ENCODE measurements around the gene RUNX1. TPM values are rescaled to one million over a fixed set of nuclear protein-coding genes. Genes with fewer than 3 reads are reported as not detected.

The RUNX1 gene
- total and polyA plus RNA-seq, 10 of the 15 experiments (the other 5 are each of a cell fraction or from before 2014, with no cell fraction given) = 0.90 to 15.2 (median 4.1) TPM

DNA sequence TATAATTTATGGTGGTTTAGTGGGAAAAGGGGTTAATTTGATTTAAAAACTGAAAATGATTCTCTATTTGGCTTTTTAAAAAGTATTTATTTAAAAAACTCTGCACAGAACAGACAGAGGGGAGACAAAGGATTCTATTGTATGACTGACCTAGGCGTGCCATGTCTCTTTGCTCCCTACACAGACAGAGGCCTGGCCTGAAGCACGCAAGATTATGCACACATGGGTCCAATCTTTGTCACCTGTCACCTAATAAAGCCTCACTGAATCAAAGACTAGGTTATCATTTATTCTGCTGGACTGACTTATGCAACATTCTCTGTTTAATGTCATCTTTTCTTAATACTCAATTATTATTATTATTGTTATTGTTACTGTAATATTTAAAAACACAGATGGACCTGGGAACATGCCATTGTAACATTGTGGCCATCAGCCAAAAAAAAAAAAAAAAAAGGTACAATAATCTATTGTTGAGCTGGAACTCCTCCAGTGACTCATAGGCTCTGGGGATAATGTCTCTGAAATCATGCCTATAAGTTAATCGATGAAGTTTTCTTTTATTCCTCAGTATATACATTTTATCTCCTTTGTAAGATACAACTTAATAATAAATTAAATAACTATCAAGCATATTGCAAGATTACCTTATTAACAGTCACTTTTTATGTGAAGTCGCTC is 112.1 kb downstream of the RUNX1 start:
- H3K9ac ChIP-seq (ENCODE audit: control insufficient read depth, insufficient read depth, low read length) = no peak overlapping the region
- ATAC-seq = no peak
- no peak overlapping the region for H2AFZ ChIP-seq (ENCODE audit: control insufficient read depth, low read depth, low read length)
- POLR2A ChIA-PET = interaction anchor here (0.6 kb wide), 1 partner anchor 750 kb away, joined by 6 read pairs; no protein-coding TSS in a partner anchor
- DNase-seq (ENCODE audit: low read depth, low spot score) = no peak
- no peaks in the 10 kb centered on the region for H3K9me3 ChIP-seq (replicated peaks; ENCODE audit: control insufficient read depth, insufficient read depth, low read length)
- no peaks in the 10 kb centered on the region for H4K20me1 ChIP-seq (ENCODE audit: control insufficient read depth, insufficient read depth)
- RAD21 ChIA-PET (ENCODE audit: unreplicated experiment) = no interaction called here
- no peaks in the 10 kb centered on the region for H3K79me2 ChIP-seq (ENCODE audit: control insufficient read depth, insufficient read depth, low read length)
- H3K36me3 ChIP-seq (ENCODE audit: control insufficient read depth in 2 of 2, insufficient read depth in 2 of 2, low read length in 1 of 2) = no peaks in the 10 kb centered on the region
- H3K4me1 ChIP-seq (ENCODE audit: control insufficient read depth, insufficient read depth, low read length) = peaks cover 5% of the 10 kb centered on the region
- BruUV-seq (replicated peaks) = no TSS peak
- H3K4me3 ChIP-seq = no peak overlapping the region
- CTCF ChIA-PET = no interaction called here
- H3K27me3 ChIP-seq (replicated peaks in 1 of 2; ENCODE audit: control insufficient read depth in 2 of 2, insufficient read depth in 2 of 2, low read length in 1 of 2) = 0 out of 4 replicates have a peak, but pooled peaks cover 0 to 8% of the 10 kb centered on the region in 2 experiments
- H3K27ac ChIP-seq (ENCODE audit: control insufficient read depth, insufficient read depth) = no peak overlapping the region
- no peak for FAIRE-seq
- H3K4me2 ChIP-seq (ENCODE audit: control insufficient read depth, insufficient read depth) = no peak overlapping the region
- SMC1A ChIA-PET (ENCODE audit: uncharacterized antibody, unreplicated experiment) = interaction anchor here (0.7 kb wide), 1 partner anchor 240 kb away, joined by 3 read pairs; no protein-coding TSS in a partner anchor
- WGBS (ENCODE audit: insufficient coverage, insufficient replicate concordance, low lambda C conversion rate, missing lambda C conversion rate) = 46% methylated on average over 4 of the region's 4 CpGs
- in situ Hi-C loops (cut with MboI) (no loop called here), intact Hi-C loops (cut with micrococcal nuclease; ENCODE audit: unreplicated experiment) (no loop called here)
- TF ChIP-seq CEBPZ (IDR thresholded peaks at IDR 0.05; ENCODE audit: low read depth, low read length) (no peak), MYC (IDR thresholded peaks at IDR 0.05; ENCODE audit: insufficient read depth, insufficient read length, insufficient replicate concordance, low read length, severe bottlenecking) (no peak), SMC3 (IDR thresholded peaks at IDR 0.05; ENCODE audit: borderline replicate concordance, low read length) (no peak), ZZZ3 (IDR thresholded peaks at IDR 0.05; ENCODE audit: control insufficient read depth, insufficient read length, low read depth) (no peak), LARP7 (IDR thresholded peaks at IDR 0.05) (no peak), KAT2A (conservative IDR thresholded peaks at IDR 0.05; ENCODE audit: control insufficient read depth, low read depth, low read length) (no peak), USF1 (IDR thresholded peaks at IDR 0.05; ENCODE audit: borderline replicate concordance, extremely low read length, insufficient read depth, low read depth, low read length) (no peak), SPI1 (IDR thresholded peaks at IDR 0.05; ENCODE audit: borderline replicate concordance, insufficient read depth, low read depth, low read length) (no peak)
- TF ChIP-seq, protein P1, sequence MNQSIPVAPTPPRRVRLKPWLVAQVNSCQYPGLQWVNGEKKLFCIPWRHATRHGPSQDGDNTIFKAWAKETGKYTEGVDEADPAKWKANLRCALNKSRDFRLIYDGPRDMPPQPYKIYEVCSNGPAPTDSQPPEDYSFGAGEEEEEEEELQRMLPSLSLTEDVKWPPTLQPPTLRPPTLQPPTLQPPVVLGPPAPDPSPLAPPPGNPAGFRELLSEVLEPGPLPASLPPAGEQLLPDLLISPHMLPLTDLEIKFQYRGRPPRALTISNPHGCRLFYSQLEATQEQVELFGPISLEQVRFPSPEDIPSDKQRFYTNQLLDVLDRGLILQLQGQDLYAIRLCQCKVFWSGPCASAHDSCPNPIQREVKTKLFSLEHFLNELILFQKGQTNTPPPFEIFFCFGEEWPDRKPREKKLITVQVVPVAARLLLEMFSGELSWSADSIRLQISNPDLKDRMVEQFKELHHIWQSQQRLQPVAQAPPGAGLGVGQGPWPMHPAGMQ (IDR thresholded peaks at IDR 0.05; ENCODE audit: borderline replicate concordance) = no peak

Measured in GM12878 (cell line).